Neuron (in vitro differentiated cells): Measurements from ENCODE around the gene SMPD1.

Source experiments
- H2AFZ ChIP-seq: one replicate; pipeline ENCODE4 v1.6.1; 2013; ENCODE audit warnings: low read depth, mild to moderate bottlenecking, inconsistent platforms, low read length, moderate library complexity
- H3K27me3 ChIP-seq: one replicate; pipeline ENCODE4 v1.6.1; 2013; ENCODE audit warnings: low read length; ENCODE audit not compliant: insufficient read depth
- H3K36me3 ChIP-seq: one replicate; pipeline ENCODE4 v1.6.1; 2013; ENCODE audit warnings: low read length; ENCODE audit not compliant: insufficient read depth
- H3K4me1 ChIP-seq: one replicate; pipeline ENCODE4 v1.6.1; 2013; ENCODE audit warnings: low read length; ENCODE audit not compliant: insufficient read depth
- H3K4me3 ChIP-seq: 2 replicates; pipeline ENCODE4 v1.5.1; 2013; ENCODE audit warnings: mild to moderate bottlenecking, low read length, moderate library complexity
- H3K9me3 ChIP-seq: one replicate; pipeline ENCODE4 v1.6.1; 2013; ENCODE audit warnings: low read length

Gene SMPD1

GRCh38 chr11:6433998-6434660, 43.9 kb downstream of the SMPD1 start:
- no peak overlapping the region for H2AFZ ChIP-seq
- H3K4me1 ChIP-seq = peaks cover 2% of the 10 kb centered on the region
- H3K9me3 ChIP-seq = no peaks in the 10 kb centered on the region
- H3K36me3 ChIP-seq = no peaks in the 10 kb centered on the region
- no peak overlapping the region for H3K4me3 ChIP-seq
- no peaks in the 10 kb centered on the region for H3K27me3 ChIP-seq

- Histone ChIP-seq H3K27me3 (no peaks in the 10 kb centered on the region), H3K4me1 (peaks cover 2% of the 10 kb centered on the region), H3K4me3 (no peak overlapping the region), H3K36me3 (no peaks in the 10 kb centered on the region), H3K9me3 (no peaks in the 10 kb centered on the region), H2AFZ (no peak overlapping the region)
Observed at GRCh38 chr11:6437423-6437822, 47.1 kb downstream of the SMPD1 start.

GRCh38 chr11:6437993-6438392, 47.7 kb downstream of the SMPD1 start:
- H2AFZ ChIP-seq = no peak overlapping the region
- no peaks in the 10 kb centered on the region for H3K27me3 ChIP-seq
- H3K9me3 ChIP-seq = no peaks in the 10 kb centered on the region
- no peak overlapping the region for H3K4me3 ChIP-seq
- no peaks in the 10 kb centered on the region for H3K36me3 ChIP-seq
- peaks cover 2% of the 10 kb centered on the region for H3K4me1 ChIP-seq

DNA sequence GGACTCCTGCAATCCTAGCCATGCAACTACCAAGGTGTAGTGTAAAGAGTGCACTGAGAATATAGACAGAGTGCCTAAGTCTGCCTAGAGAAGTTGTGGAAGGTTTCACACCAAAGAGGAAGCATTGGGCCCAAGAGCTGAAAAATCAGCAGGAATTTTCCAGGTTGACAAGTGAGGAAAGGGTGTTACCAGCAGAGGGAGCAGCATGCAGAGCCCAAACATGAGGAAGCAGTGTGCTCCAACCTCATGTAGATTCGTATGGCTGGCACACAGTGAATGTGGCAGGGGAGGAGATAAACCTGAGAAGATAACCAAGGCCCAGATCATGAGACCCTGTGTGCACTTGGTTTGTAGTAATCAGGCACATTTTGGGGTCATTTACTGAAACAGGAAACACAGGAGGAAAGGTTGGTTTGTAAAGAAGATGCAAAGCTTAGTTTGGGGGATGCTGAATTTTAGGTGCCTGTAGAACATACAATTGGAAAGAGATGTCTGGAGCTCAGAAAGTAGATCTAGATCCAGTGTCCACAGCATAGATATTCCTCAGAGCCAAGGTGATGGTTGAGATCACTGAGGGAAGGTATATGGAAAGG, 48.8 kb downstream of the SMPD1 start:
- no peaks in the 10 kb centered on the region for H3K27me3 ChIP-seq
- no peaks in the 10 kb centered on the region for H3K9me3 ChIP-seq
- H3K4me3 ChIP-seq = no peak overlapping the region
- H2AFZ ChIP-seq = no peak overlapping the region
- H3K36me3 ChIP-seq = no peaks in the 10 kb centered on the region
- H3K4me1 ChIP-seq = peaks cover 2% of the 10 kb centered on the region

- no peak within 1 kb of the TSS for H3K4me3 ChIP-seq
- peaks cover 2% of the 10 kb centered on the region for H3K4me1 ChIP-seq
- H2AFZ ChIP-seq = no peak within 1 kb of the TSS
- no peaks in the 10 kb centered on the region for H3K36me3 ChIP-seq
- no peaks in the 10 kb centered on the region for H3K27me3 ChIP-seq
- no peaks in the 10 kb centered on the region for H3K9me3 ChIP-seq
Observed at GRCh38 chr11:6440906-6441358, 50.7 kb downstream of the SMPD1 start, which contains the start of gene HPX. Gene HPX, minus strand, starts transcription at chr11:6440987. Its CDS starts 24 bp downstream, at chr11:6440963.

GRCh38 chr11:6442441-6442840, 52.2 kb downstream of the SMPD1 start:
- no peaks in the 10 kb centered on the region for H3K27me3 ChIP-seq
- H3K4me1 ChIP-seq = peaks cover 2% of the 10 kb centered on the region
- no peak overlapping the region for H3K4me3 ChIP-seq
- peaks cover under 1% of the 10 kb centered on the region for H3K36me3 ChIP-seq
- no peaks in the 10 kb centered on the region for H3K9me3 ChIP-seq
- H2AFZ ChIP-seq = no peak overlapping the region

DNA sequence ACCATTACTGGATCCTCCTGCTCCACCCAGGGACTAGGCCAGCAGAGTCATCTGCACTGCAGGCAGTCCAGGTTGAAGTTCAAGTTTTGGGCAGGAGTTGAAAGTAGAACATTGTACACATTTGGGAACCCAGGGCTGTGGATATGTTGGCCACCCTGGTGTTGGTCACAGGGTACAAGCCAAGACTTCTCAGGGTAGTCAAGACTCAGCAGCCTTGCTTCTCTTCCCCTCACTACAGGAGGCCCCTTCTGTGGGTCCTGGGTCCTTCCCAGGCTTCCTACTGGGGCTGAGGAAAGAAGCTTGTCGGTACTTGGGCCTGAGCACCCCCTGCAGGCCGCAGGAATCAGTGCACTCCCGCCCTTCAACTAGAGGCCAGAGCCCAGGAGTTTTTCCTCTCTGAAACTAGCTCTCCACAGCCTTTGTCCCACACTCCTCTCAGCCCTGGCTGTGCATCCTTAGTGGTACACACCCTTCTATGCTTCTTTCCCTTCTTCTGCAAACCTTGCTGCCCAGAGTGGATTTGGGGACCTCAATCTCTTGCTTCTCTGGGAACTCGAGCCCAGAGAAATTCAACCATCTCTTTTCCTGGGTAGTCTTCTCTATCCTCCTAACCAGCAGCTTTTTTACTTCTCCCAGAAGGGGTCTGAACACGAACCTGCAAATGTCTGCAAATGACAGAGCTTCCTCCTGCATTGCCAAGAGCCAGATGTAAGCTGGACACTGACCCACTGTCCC, 53.2 kb downstream of the SMPD1 start:
- H3K4me1 ChIP-seq = no peaks in the 10 kb centered on the region
- H3K9me3 ChIP-seq = no peaks in the 10 kb centered on the region
- no peak overlapping the region for H3K4me3 ChIP-seq
- H3K27me3 ChIP-seq = no peaks in the 10 kb centered on the region
- H3K36me3 ChIP-seq = peaks cover 6% of the 10 kb centered on the region
- no peak overlapping the region for H2AFZ ChIP-seq
